NCI-H187 (cell line): ENCODE measurements around the gene ITGB4.

Source experiments
- DNase-seq, 2 experiments: peaks; one replicate each; lab custom pipeline; 2025; lab: John Stamatoyannopoulos, UW

Gene ITGB4

GRCh38 chr17:75697651-75698291 lies 23.5 kb upstream of the ITGB4 start:
- no peak for DNase-seq

- no peak for DNase-seq
Observed at GRCh38 chr17:75698659-75699058, 22.6 kb upstream of the ITGB4 start.

- DNase-seq: no peak
Observed at GRCh38 chr17:75701288-75701687, 20.0 kb upstream of the ITGB4 start.

- no peak for DNase-seq
Observed at GRCh38 chr17:75703191-75703590, 18.1 kb upstream of the ITGB4 start.

- DNase-seq: no peak
Observed at GRCh38 chr17:75703591-75703990, 17.7 kb upstream of the ITGB4 start.

- no peak for DNase-seq
Observed at GRCh38 chr17:75704963-75705875, 16.0 kb upstream of the ITGB4 start.

GRCh38 chr17:75706042-75706728 lies 15.1 kb upstream of the ITGB4 start:
- no peak for DNase-seq

GRCh38 chr17:75707079-75707571 lies 14.1 kb upstream of the ITGB4 start:
- DNase-seq: no peak

- no peak for DNase-seq
Observed at GRCh38 chr17:75712446-75712845, 8.8 kb upstream of the ITGB4 start.

- no peak for DNase-seq
Observed at GRCh38 chr17:75719732-75720131, 1.5 kb upstream of the ITGB4 start.

GRCh38 chr17:75721463-75722011 lies 278 bp downstream of the ITGB4 start:
- no peak for DNase-seq

- no peak for DNase-seq
Observed at GRCh38 chr17:75722076-75722475, 817 bp downstream of the ITGB4 start.

GRCh38 chr17:75722542-75723095 lies 1.4 kb downstream of the ITGB4 start:
- no peak for DNase-seq

GRCh38 chr17:75723171-75723930 lies 2.1 kb downstream of the ITGB4 start:
- no peak for DNase-seq

- DNase-seq: no peak
Observed at GRCh38 chr17:75724016-75725003, 3.1 kb downstream of the ITGB4 start.

- DNase-seq: no peak
Observed at GRCh38 chr17:75725504-75725903, 4.2 kb downstream of the ITGB4 start.

- DNase-seq: no peak
Observed at GRCh38 chr17:75727391-75727790, 6.1 kb downstream of the ITGB4 start.

- no peak for DNase-seq
Observed at GRCh38 chr17:75729351-75729750, 8.1 kb downstream of the ITGB4 start.

GRCh38 chr17:75730065-75730464 lies 8.8 kb downstream of the ITGB4 start:
- DNase-seq: no peak
